Activated CD4-positive, alpha-beta T cell treated with anti-CD3 and anti-CD28 coated beads, Interleukin-2, amount 50 U/mL, for 24 hours (primary cell): ENCODE measurements around the gene PLVAP.
"Not testable (repeated sequence)": the region's sequence is repeated elsewhere in the genome, so short reads cannot be mapped to it uniquely, and the experiment has no call there.

Experiments used
- DNase-seq, 2 donors: peaks; one replicate each; pipeline ENCODE4 v3.0.0-alpha.2; 2020; ENCODE audit warnings: low read depth in 1 of 2, low spot score in 1 of 2

PLVAP gene

GRCh38 chr19:17401628-17402027, 24.5 kb upstream of the PLVAP start:
- no peak for DNase-seq

- no peak for DNase-seq
Measured at GRCh38 chr19:17398902-17399527, 21.9 kb upstream of the PLVAP start.

- DNase-seq: peak; percentile 51 to 70
Measured at GRCh38 chr19:17394891-17395415, 17.8 kb upstream of the PLVAP start.

GRCh38 chr19:17393914-17394313, 16.8 kb upstream of the PLVAP start, which contains the start of gene CCDC194:
Gene CCDC194, minus strand, starts transcription at chr19:17394196. Its CDS starts 38 bp downstream, at chr19:17394158.
- DNase-seq: no peak

- no peak for DNase-seq
Measured at GRCh38 chr19:17393002-17393401, 15.9 kb upstream of the PLVAP start.

- DNase-seq: no peak
Measured at GRCh38 chr19:17391371-17392151, 14.4 kb upstream of the PLVAP start.

GRCh38 chr19:17390665-17391370, 13.7 kb upstream of the PLVAP start:
- peak; percentile 77 to 86 for DNase-seq

- no peak for DNase-seq
Measured at GRCh38 chr19:17389957-17390664, 13.0 kb upstream of the PLVAP start.

GRCh38 chr19:17389288-17389687, 12.1 kb upstream of the PLVAP start:
- no peak for DNase-seq

- DNase-seq: peak; percentile 42 to 51
Measured at GRCh38 chr19:17385878-17386611, 8.9 kb upstream of the PLVAP start.

GRCh38 chr19:17380426-17381138, 3.4 kb upstream of the PLVAP start:
- no peak for DNase-seq

GRCh38 chr19:17379221-17379631, 2.1 kb upstream of the PLVAP start:
- no peak for DNase-seq

GRCh38 chr19:17378271-17378670, 1.1 kb upstream of the PLVAP start:
- DNase-seq: no peak

- no peak for DNase-seq
Measured at GRCh38 chr19:17370026-17370587, 7.0 kb downstream of the PLVAP start.

- DNase-seq: no peak
Measured at GRCh38 chr19:17365361-17365760, 11.8 kb downstream of the PLVAP start.

- not testable (repeated sequence) for DNase-seq
Measured at GRCh38 chr19:17363852-17364605, 13.1 kb downstream of the PLVAP start.

GRCh38 chr19:17359905-17360800, 17.0 kb downstream of the PLVAP start:
- DNase-seq: no peak

- no peak for DNase-seq
Measured at GRCh38 chr19:17358395-17358794, 18.7 kb downstream of the PLVAP start.
